A673 (cell line): ENCODE data around the gene ZNF506. TPM values are rescaled to one million over a fixed set of nuclear protein-coding genes. Genes with fewer than 3 reads are reported as not detected.
"Not testable (repeated sequence)": the region's sequence is repeated elsewhere in the genome, so short reads cannot be mapped to it uniquely, and the experiment has no call there.

Experiments used
- Bru-seq: library from RNA; stranded (reverse); fragments of 400-500 nt; gene quantifications from one replicate; lab custom pipeline; 2021; lab: Mats Ljungman, UMichigan
- BruChase-seq, 2 experiments: library from RNA; stranded (reverse); fragments of 400-500 nt; gene quantifications; one replicate each; lab custom pipeline; 2021; lab: Mats Ljungman, UMichigan
- BruUV-seq: library from RNA; stranded (reverse); fragments of 400-500 nt; replicated peaks from 2 replicates; lab custom pipeline; 2021; lab: Mats Ljungman, UMichigan
- CTCF ChIA-PET: fragments of 300-600 bp; sonication (Branson Sonifier 250); formaldehyde crosslinking; loops from one replicate; lab custom pipeline; 2022; ENCODE audit warnings: antibody characterized with exemption; lab: Charles Lee
- POLR2A ChIA-PET: fragments of 300-600 bp; sonication (Branson Sonifier 250); formaldehyde crosslinking; loops from one replicate; lab custom pipeline; 2022; ENCODE audit warnings: antibody characterized with exemption; ENCODE audit not compliant: low non-redundant PET; lab: Charles Lee
- DNase-seq: peaks from one replicate; pipeline ENCODE4 v3.0.0-alpha.2; 2015; ENCODE audit warnings: low spot score
- H3K27ac ChIP-seq: fragments of 200-600 bp; sonication (generic); 2 replicates; pipeline ENCODE4 v1.5.1; 2016; ENCODE audit warnings: mixed run types, low read depth, mild to moderate bottlenecking, mixed read lengths, antibody characterized with exemption, low read length; ENCODE audit not compliant: poor library complexity, severe bottlenecking
- H3K27me3 ChIP-seq: fragments of 200-600 bp; sonication (generic); replicated peaks from 2 replicates; pipeline ENCODE4 v1.6.1; 2017; ENCODE audit warnings: mixed run types, low read depth, mild to moderate bottlenecking, mixed read lengths, antibody characterized with exemption, low read length; ENCODE audit not compliant: insufficient read depth, poor library complexity
- H3K36me3 ChIP-seq: fragments of 200-600 bp; sonication (generic); 2 replicates; pipeline ENCODE4 v1.6.1; 2016; ENCODE audit warnings: mixed run types, mild to moderate bottlenecking, mixed read lengths, antibody characterized with exemption, low read length; ENCODE audit not compliant: insufficient read depth, poor library complexity, severe bottlenecking
- H3K4me1 ChIP-seq: fragments of 200-600 bp; sonication (generic); 2 replicates; pipeline ENCODE4 v1.6.1; 2017; ENCODE audit warnings: mixed run types, mild to moderate bottlenecking, mixed read lengths, antibody characterized with exemption, low read length; ENCODE audit not compliant: insufficient read depth, poor library complexity, severe bottlenecking
- H3K4me3 ChIP-seq: fragments of 200-600 bp; sonication (generic); 2 replicates; pipeline ENCODE4 v1.5.1; 2016; ENCODE audit warnings: low read depth, mixed run types, mild to moderate bottlenecking, mixed read lengths, low read length; ENCODE audit not compliant: poor library complexity, severe bottlenecking
- H3K9me3 ChIP-seq: fragments of 200-600 bp; sonication (generic); 2 replicates; pipeline ENCODE4 v1.6.1; 2016; ENCODE audit warnings: mixed run types, low read depth, mild to moderate bottlenecking, mixed read lengths, antibody characterized with exemption, low read length; ENCODE audit not compliant: poor library complexity, severe bottlenecking
- CTCF ChIP-seq: fragments of 300-800, 200-600 bp; sonication (generic); conservative IDR thresholded peaks from 2 replicates; pipeline ENCODE4 v1.5.1; 2017; ENCODE audit warnings: low read depth, mild to moderate bottlenecking, antibody characterized with exemption, low read length, moderate library complexity, mixed read lengths
- EZH2 ChIP-seq: fragments of 200-600 bp; sonication (generic); IDR thresholded peaks from 2 replicates; pipeline ENCODE4 v1.6.1; 2017; ENCODE audit warnings: borderline replicate concordance, low read depth, mild to moderate bottlenecking, mixed read lengths, antibody characterized with exemption, low read length; ENCODE audit not compliant: poor library complexity, severe bottlenecking
- intact Hi-C: fragments of 100-400 bp; cut with micrococcal nuclease; formaldehyde crosslinking; loops from one replicate; pipeline ENCODE4 v1.10.0; 2022; ENCODE audit not compliant: unreplicated experiment
- long read RNA-seq: library from polyadenylated mRNA; stranded (forward); transcript quantifications from one replicate; pipeline ENCODE4 v2.0.0, GENCODE V29; 2022
- total RNA-seq: library from RNA; stranded (reverse); gene quantifications from 2 replicates; pipeline ENCODE4 v1.2.3, GENCODE V29; 2021

Gene ZNF506
- total RNA-seq, result 13.7 and 14.7 TPM in 2 replicates
- Bru-seq, nascent RNA, result percentile 85 among the genes with signal in this experiment
- BruChase-seq, experiment 1, labeled RNA remaining after a 2-hour chase, result percentile 97 among the genes with signal in this experiment
- percentile 91 among the genes with signal in this experiment for BruChase-seq, experiment 2, labeled RNA remaining after a 6-hour chase
- long read RNA-seq, transcript ZNF506-203 (4 exons, 1,424 nt), result major isoform, 8 of 10 reads
- long read RNA-seq, partial matches to known transcripts, result 0 of 10 reads
- long read RNA-seq, other reads (novel, unspliced or antisense), result 0 of 10 reads

- no peaks in the 10 kb centered on the region for H3K27me3 ChIP-seq
- ChIA-PET CTCF (no interaction called here), POLR2A (interaction anchor here (0.7 kb wide), 1 partner anchor 88 kb away, joined by 3 read pairs; no protein-coding TSS in a partner anchor)
- TF ChIP-seq EZH2 (no peak), CTCF (no peak)
- intact Hi-C loops, result no loop called here
- peaks cover 17% of the 10 kb centered on the region for H3K36me3 ChIP-seq
- peaks cover 23% of the 10 kb centered on the region for H3K9me3 ChIP-seq
- no peaks in the 10 kb centered on the region for H3K4me1 ChIP-seq
- TSS peak; percentile 45 for BruUV-seq
- H3K4me3 ChIP-seq, result peak within 1 kb of the TSS; percentile 80
- peak within 1 kb of the TSS; percentile 95 for H3K27ac ChIP-seq
- DNase-seq, result peak; percentile 98
Observed at GRCh38 chr19:19821366-19821951, at the start of gene ZNF506. ZNF506 (minus strand) TSS chr19:19821750; CDS start chr19:19821603, 147 bp downstream.

GRCh38 chr19:19870086-19870485 is 48.5 kb upstream of the ZNF506 start:
- H3K4me1 ChIP-seq, H3K4me3 ChIP-seq, CTCF ChIA-PET, H3K27ac ChIP-seq, BruUV-seq, DNase-seq, H3K36me3 ChIP-seq, H3K27me3 ChIP-seq, intact Hi-C loops, POLR2A ChIA-PET: not testable (repeated sequence)
- H3K9me3 ChIP-seq, result peaks cover 46% of the 10 kb centered on the region

- no peaks in the 10 kb centered on the region for H3K4me1 ChIP-seq
- peak; percentile 5 for DNase-seq
- TF ChIP-seq CTCF (no peak), EZH2 (no peak)
- intact Hi-C loops, result no loop called here
- peaks cover 29% of the 10 kb centered on the region for H3K9me3 ChIP-seq
- H3K36me3 ChIP-seq, result peaks cover 4% of the 10 kb centered on the region
- ChIA-PET POLR2A (no interaction called here), CTCF (no interaction called here)
- no peaks in the 10 kb centered on the region for H3K27me3 ChIP-seq
- H3K27ac ChIP-seq, result peak overlapping the region; percentile 90
- no TSS peak for BruUV-seq
- H3K4me3 ChIP-seq, result peak overlapping the region; percentile 69
Observed at GRCh38 chr19:19866611-19867248, 45.2 kb upstream of the ZNF506 start.
